Small intestine (tissue), 7 donors: ENCODE data around the gene ABCB9. TPM values are rescaled to one million over a fixed set of nuclear protein-coding genes. Genes with fewer than 3 reads are reported as not detected.

ENCODE experiments used
- DNase-seq, 2 donors: peaks; one replicate each; pipeline versions ENCODE4 v3.0.0 to v3.0.0-alpha.2; 2013
- FAIRE-seq: peaks from 2 replicates; lab custom pipeline; 2012; peaks lifted over from hg19 to GRCh38; lab: Jason Lieb, UNC
- H3K27ac ChIP-seq, 3 donors: one replicate each; pipeline ENCODE4 v1.5.1; 2013; ENCODE audit warnings: low read length in 2 of 3, mild to moderate bottlenecking in 2 of 3, control low read depth in 1 of 3, inconsistent platforms in 1 of 3, low read depth in 1 of 3, moderate library complexity in 1 of 3
- H3K27me3 ChIP-seq, 3 donors: one replicate each; pipeline ENCODE4 v1.6.1; 2013; ENCODE audit warnings: low read length in 3 of 3, inconsistent platforms in 1 of 3; ENCODE audit not compliant: control insufficient read depth in 3 of 3, insufficient read depth in 3 of 3
- H3K36me3 ChIP-seq, 3 donors: one replicate each; pipeline ENCODE4 v1.6.1; 2013; ENCODE audit warnings: low read length in 3 of 3, inconsistent platforms in 1 of 3, low read depth in 1 of 3, mild to moderate bottlenecking in 1 of 3, moderate library complexity in 1 of 3; ENCODE audit not compliant: control insufficient read depth in 3 of 3, insufficient read depth in 2 of 3
- H3K4me1 ChIP-seq, 3 donors: one replicate each; pipeline ENCODE4 v1.6.1; 2013; ENCODE audit warnings: low read length in 2 of 3, inconsistent platforms in 1 of 3, low read depth in 1 of 3, mild to moderate bottlenecking in 1 of 3, moderate library complexity in 1 of 3; ENCODE audit not compliant: control insufficient read depth in 3 of 3, insufficient read depth in 2 of 3
- H3K4me3 ChIP-seq, 3 donors: one replicate each; pipeline ENCODE4 v1.5.1; 2013; ENCODE audit warnings: low read length in 3 of 3, control low read depth in 1 of 3, inconsistent platforms in 1 of 3, low read depth in 1 of 3, mild to moderate bottlenecking in 1 of 3, moderate library complexity in 1 of 3
- H3K9me3 ChIP-seq, 2 donors: one replicate each; pipeline ENCODE4 v1.6.1; 2013; ENCODE audit warnings: low read depth in 1 of 2, low read length in 1 of 2; ENCODE audit not compliant: control insufficient read depth in 2 of 2, insufficient read depth in 1 of 2
- WGBS, 3 donors: extraction: QIAGEN DNeasy Blood & Tissue Kit; methylation state at CpG; one replicate each; pipeline ENCODE4 v1.1.7; 2013; 5-methylcytosine and 5-hydroxymethylcytosine counted together
- polyA plus RNA-seq, 4 donors: library from polyadenylated mRNA; stranded (reverse) in 3 of 4; unstranded in 1 of 4; fragments of 200-250 nt in 3 of 4; fragments of 120-200 nt in 1 of 4; gene quantifications; one replicate each; pipeline versions ENCODE4 v1.2.1 to v1.2.3, GENCODE V29; 2013
- donor health status: healthy with polysubstance abuse.
- donor health status: control.
- donor health status: control.
- donor health status: Bipolar disorder and iron deficiency.
- donor health status: healthy.

The ABCB9 gene
- polyA plus RNA-seq, 4 donors, result 2.5 to 6.6 (median 4.7) TPM

DNA sequence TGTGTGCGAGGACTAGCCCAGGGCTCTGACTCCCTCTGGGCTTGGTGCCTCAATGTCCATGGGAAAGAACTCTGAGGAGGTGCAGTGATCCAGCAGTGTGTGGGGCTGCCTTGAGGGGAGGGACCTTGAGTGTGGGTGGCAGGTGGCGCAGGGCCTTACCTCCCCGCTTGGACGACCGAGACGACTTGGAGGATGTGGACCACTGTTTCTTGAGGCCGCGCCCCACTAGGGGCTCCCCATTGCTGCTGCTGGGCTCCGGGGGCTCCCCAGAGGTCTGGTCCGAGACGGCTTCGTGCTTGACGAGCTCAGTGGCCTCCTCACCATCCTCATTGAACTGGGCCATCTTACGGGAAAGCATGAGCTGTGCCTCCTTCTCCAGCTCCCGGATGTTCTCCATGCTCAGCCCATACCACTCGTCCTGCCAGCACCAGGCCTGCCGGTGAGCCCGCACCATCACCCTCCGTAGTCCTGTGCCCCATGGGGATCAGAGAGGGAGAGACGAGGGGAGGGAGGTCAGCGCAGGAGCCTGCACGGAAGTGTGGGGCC lies 38.9 kb upstream of the ABCB9 start:
- FAIRE-seq, result no peak
- no peak overlapping the region for H3K27ac ChIP-seq
- H3K27me3 ChIP-seq, result no peaks in the 10 kb centered on the region
- no peaks in the 10 kb centered on the region for H3K9me3 ChIP-seq
- H3K4me1 ChIP-seq, result peaks cover 0 to 6% (median 0%) of the 10 kb centered on the region in 3 donors
- H3K4me3 ChIP-seq, result no peak overlapping the region
- peaks cover 0 to 66% (median 15%) of the 10 kb centered on the region in 3 donors for H3K36me3 ChIP-seq
- DNase-seq, result no peak
- WGBS, 3 donors, result 92 to 94% (median 93%) methylated on average over 22 of the region's 22 CpGs

GRCh38 chr12:123004287-123004686 lies 38.0 kb upstream of the ABCB9 start:
- DNase-seq (no peak), FAIRE-seq (no peak)
- peaks cover 0 to 6% (median 0%) of the 10 kb centered on the region in 3 donors for H3K4me1 ChIP-seq
- no peaks in the 10 kb centered on the region for H3K27me3 ChIP-seq
- no peaks in the 10 kb centered on the region for H3K9me3 ChIP-seq
- WGBS, 3 donors, result 87 to 90% (median 88%) methylated on average over 14 of the region's 14 CpGs
- H3K36me3 ChIP-seq, result peaks cover 0 to 66% (median 9%) of the 10 kb centered on the region in 3 donors
- no peak overlapping the region for H3K4me3 ChIP-seq
- H3K27ac ChIP-seq, result no peak overlapping the region

DNA sequence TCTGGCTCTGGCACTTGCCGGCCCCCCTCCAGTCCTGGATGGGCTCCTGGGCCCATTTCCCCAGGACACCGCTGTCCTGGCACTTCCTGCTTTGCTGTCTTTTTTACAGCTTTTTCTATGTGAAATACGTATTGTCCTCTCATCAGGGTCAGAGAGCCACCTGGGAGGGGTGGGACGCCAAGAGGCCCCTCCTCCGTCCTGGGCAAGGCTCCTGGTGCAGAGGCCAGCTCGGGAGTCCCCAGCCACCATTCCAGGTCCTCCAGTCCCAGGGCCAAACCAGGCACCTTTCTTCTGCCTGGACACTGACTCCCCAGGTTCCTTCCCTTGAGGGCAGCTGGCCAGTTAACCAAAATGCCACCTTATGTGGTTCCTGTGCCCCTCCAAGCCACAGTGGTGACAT lies 37.0 kb upstream of the ABCB9 start:
- Histone ChIP-seq H3K9me3 (no peaks in the 10 kb centered on the region), H3K36me3 (peaks cover 0 to 62% (median 9%) of the 10 kb centered on the region in 3 donors), H3K4me3 (no peak overlapping the region), H3K4me1 (peaks cover 0 to 6% (median 0%) of the 10 kb centered on the region in 3 donors), H3K27me3 (no peaks in the 10 kb centered on the region), H3K27ac (no peak overlapping the region)
- FAIRE-seq (no peak), DNase-seq (no peak)
- 80 to 90% (median 87%) methylated on average over 6 of the region's 6 CpGs for WGBS, 3 donors

DNA sequence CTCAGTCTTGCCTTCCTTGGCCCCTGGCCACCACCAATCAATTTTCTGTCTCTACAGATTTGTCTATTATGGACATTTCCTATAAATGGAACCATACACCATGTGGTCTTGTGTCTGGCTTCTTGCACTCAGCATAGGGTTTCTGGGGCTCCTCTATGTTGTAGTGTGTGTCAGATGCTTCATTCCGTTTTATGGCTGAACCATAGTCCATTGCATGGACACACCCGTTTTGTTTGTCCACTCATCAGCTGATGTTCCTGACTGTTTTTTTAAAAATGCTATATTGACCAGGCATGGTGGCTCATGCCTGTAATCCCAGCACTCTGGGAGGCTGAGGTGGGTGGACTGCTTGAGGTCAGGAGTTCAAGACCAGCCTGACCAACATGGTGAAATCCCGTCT lies 35.2 kb upstream of the ABCB9 start:
- Histone ChIP-seq H3K9me3 (no peaks in the 10 kb centered on the region), H3K4me1 (peaks cover 0 to 6% (median 0%) of the 10 kb centered on the region in 3 donors), H3K4me3 (no peak overlapping the region), H3K27me3 (no peaks in the 10 kb centered on the region), H3K36me3 (peaks cover 0 to 66% (median 6%) of the 10 kb centered on the region in 3 donors), H3K27ac (peak overlapping the region in 1 of 3 donors; percentile 50)
- no peak for FAIRE-seq
- peak; percentile 31 to 60 for DNase-seq
- WGBS, 3 donors, result 72 to 89% (median 82%) methylated on average over 3 of the region's 3 CpGs

DNA sequence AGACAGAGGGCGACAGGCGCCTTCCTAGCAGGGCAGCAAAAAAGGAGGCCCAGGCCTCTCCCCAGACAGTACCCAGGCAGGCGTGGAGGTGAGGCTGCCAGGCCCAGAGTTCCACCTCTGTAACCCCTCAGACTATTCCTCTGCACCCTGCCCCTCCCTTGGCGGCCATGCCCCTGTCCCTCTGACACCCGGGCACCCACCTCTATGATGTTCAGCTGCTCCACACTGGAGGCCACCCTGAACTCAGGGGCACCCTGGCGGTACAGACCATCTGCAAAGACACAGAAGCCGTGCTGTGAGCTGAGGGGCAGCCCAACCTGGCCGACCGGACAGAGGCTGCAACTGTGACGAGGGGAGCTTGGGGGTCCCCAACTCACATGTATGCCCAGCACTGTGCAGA lies 34.3 kb upstream of the ABCB9 start:
- Histone ChIP-seq H3K27me3 (no peaks in the 10 kb centered on the region), H3K27ac (no peak overlapping the region), H3K9me3 (no peaks in the 10 kb centered on the region), H3K4me3 (no peak overlapping the region), H3K36me3 (peaks cover 0 to 71% (median 6%) of the 10 kb centered on the region in 3 donors), H3K4me1 (peaks cover 0 to 6% (median 0%) of the 10 kb centered on the region in 3 donors)
- DNase-seq (no peak), FAIRE-seq (no peak)
- WGBS, 3 donors, result 93 to 99% (median 97%) methylated on average over 10 of the region's 10 CpGs

DNA sequence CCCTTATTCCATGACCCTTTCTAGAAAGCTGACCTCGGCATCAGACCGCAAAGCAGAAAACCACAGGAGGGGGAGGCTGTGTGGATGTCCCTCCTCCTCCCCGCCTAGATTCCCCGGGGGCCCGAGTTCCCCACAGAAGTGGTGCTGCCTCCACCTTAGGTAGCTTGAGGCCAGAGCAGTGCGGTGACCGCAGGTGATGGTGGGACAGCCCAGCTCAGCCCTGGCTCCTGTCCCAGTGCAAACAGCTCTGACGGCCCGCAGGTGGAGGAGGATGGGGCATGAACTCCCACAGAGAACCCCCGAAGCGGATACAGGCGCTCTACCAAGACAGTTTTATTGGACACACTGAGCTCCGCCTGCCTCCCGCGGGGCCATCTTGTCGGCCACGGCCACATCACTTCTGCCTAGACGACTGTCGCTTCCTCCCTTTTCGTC lies 33.7 kb upstream of the ABCB9 start:
- FAIRE-seq (no peak), DNase-seq (no peak)
- no peaks in the 10 kb centered on the region for H3K9me3 ChIP-seq
- peaks cover 0 to 70% (median 6%) of the 10 kb centered on the region in 3 donors for H3K36me3 ChIP-seq
- H3K4me1 ChIP-seq, result peaks cover 0 to 6% (median 0%) of the 10 kb centered on the region in 3 donors
- no peaks in the 10 kb centered on the region for H3K27me3 ChIP-seq
- no peak overlapping the region for H3K27ac ChIP-seq
- 77 to 86% (median 84%) methylated on average over 20 of the region's 20 CpGs for WGBS, 3 donors
- no peak overlapping the region for H3K4me3 ChIP-seq

GRCh38 chr12:122999196-122999946 lies 33.1 kb upstream of the ABCB9 start:
- Histone ChIP-seq H3K4me1 (peaks cover 0 to 6% (median 0%) of the 10 kb centered on the region in 3 donors), H3K27me3 (no peaks in the 10 kb centered on the region), H3K9me3 (no peaks in the 10 kb centered on the region), H3K27ac (no peak overlapping the region), H3K36me3 (peaks cover 0 to 70% (median 5%) of the 10 kb centered on the region in 3 donors), H3K4me3 (no peak overlapping the region)
- 85 to 88% (median 86%) methylated on average over 8 of the region's 8 CpGs for WGBS, 3 donors
- DNase-seq, result no peak
- no peak for FAIRE-seq

DNA sequence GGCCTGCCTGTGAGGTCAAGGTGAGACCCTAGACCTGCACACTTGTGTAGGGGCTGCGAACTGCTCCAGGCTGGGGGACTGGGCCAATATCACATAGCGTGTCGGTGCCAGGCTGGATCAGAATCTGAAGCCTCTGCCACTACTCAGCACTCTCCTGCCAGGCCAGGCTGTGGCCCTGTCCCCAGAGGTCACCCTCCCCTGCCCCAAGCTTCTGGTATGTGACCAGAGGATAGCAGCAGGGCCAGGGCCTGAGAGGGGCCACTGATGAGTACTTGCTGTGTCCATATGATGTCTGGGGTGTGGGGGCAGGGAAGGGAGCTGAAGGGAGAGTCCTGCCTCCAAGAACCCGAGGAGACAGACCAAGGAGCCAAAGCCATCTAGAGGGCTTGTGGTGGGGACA lies 32.1 kb upstream of the ABCB9 start:
- peaks cover 0 to 62% (median 0%) of the 10 kb centered on the region in 3 donors for H3K36me3 ChIP-seq
- FAIRE-seq (no peak), DNase-seq (no peak)
- H3K4me1 ChIP-seq, result peaks cover 0 to 13% (median 0%) of the 10 kb centered on the region in 3 donors
- no peaks in the 10 kb centered on the region for H3K27me3 ChIP-seq
- no peak overlapping the region for H3K27ac ChIP-seq
- H3K4me3 ChIP-seq, result no peak overlapping the region
- no peaks in the 10 kb centered on the region for H3K9me3 ChIP-seq
- 79 to 89% (median 88%) methylated on average over 4 of the region's 4 CpGs for WGBS, 3 donors
